ENCODE measurements around the gene C1orf52.

- no peak for TF ChIP-seq PAX5 (IDR thresholded peaks at IDR 0.05; ENCODE audit: insufficient read depth, low read length, severe bottlenecking)
- no peak for TF ChIP-seq POLR2AphosphoS5 (IDR thresholded peaks at IDR 0.05; ENCODE audit: low read depth, low read length)
- no peak for TF ChIP-seq POLR2A (IDR thresholded peaks at IDR 0.05; ENCODE audit: low read depth, low read length)
These were observed 51.0 kb downstream of the C1orf52 start for GRCh38 chr1:85208488-85208887.
